AG09309 (cell line): ENCODE data around the gene SLC12A2.

Experiments
- DNase-seq: peaks from one replicate; pipeline ENCODE4 v3.0.0-alpha.2; 2010; ENCODE audit warnings: low read depth
- H3K4me3 ChIP-seq: 2 replicates; pipeline ENCODE4 v1.5.1; 2011; ENCODE audit warnings: mild to moderate bottlenecking, low read depth, low read length, moderate library complexity; ENCODE audit not compliant: control insufficient read depth
- CTCF ChIP-seq: IDR thresholded peaks from 2 replicates; pipeline ENCODE4 v1.5.1; 2011; ENCODE audit warnings: mild to moderate bottlenecking, low read depth, low read length, inconsistent platforms; ENCODE audit not compliant: insufficient read depth, control insufficient read depth; ENCODE audit errors: missing control alignments

Gene SLC12A2

GRCh38 chr5:128081111-128081851 is 2.3 kb upstream of the SLC12A2 start:
- no peak for TF ChIP-seq CTCF
- DNase-seq: no peak
- H3K4me3 ChIP-seq: peak overlapping the region; percentile 81; the same call in 1 of the 2 replicates

GRCh38 chr5:128082551-128083032 is 974 bp upstream of the SLC12A2 start:
- DNase-seq: no peak
- TF ChIP-seq CTCF: no peak
- peak overlapping the region; percentile 81 for H3K4me3 ChIP-seq

GRCh38 chr5:128083811-128084227 is 253 bp downstream of the SLC12A2 start:
- TF ChIP-seq CTCF: peak; percentile 16
- DNase-seq: no peak
- peak overlapping the region; percentile 81 for H3K4me3 ChIP-seq

GRCh38 chr5:128084228-128085167 is 932 bp downstream of the SLC12A2 start:
- DNase-seq: no peak
- TF ChIP-seq CTCF: no peak
- peak overlapping the region; percentile 81 for H3K4me3 ChIP-seq

GRCh38 chr5:128085413-128085812 is 1.8 kb downstream of the SLC12A2 start:
- DNase-seq: no peak
- H3K4me3 ChIP-seq: no peak overlapping the region
- TF ChIP-seq CTCF: no peak

GRCh38 chr5:128091579-128091978 is 8.0 kb downstream of the SLC12A2 start:
- no peak for TF ChIP-seq CTCF
- H3K4me3 ChIP-seq: no peak overlapping the region
- no peak for DNase-seq
